GM12892 (cell line): Measurements from ENCODE around the gene PRR14.
A peak's percentile ranks its signal among the peaks of the same experiment; 100 is the strongest.

ENCODE experiments used
- POLR2A ChIP-seq: IDR thresholded peaks from 2 replicates; pipeline ENCODE4 v1.6.1; 2011; ENCODE audit warnings: low read depth, low read length, control low read depth
- POLR2AphosphoS5 ChIP-seq: IDR thresholded peaks from 2 replicates; pipeline ENCODE4 v1.6.1; 2011; ENCODE audit warnings: low read depth, low read length, control low read depth
- TAF1 ChIP-seq: IDR thresholded peaks from 2 replicates; pipeline ENCODE4 v1.6.1; 2011; ENCODE audit warnings: low read depth, mild to moderate bottlenecking, control low read depth, low read length, borderline replicate concordance

GRCh38 chr16:30698816-30699614, 48.3 kb downstream of the PRR14 start, which contains the start of gene SRCAP:
- TF ChIP-seq POLR2A (peak; percentile 81), POLR2AphosphoS5 (peak; percentile 81), TAF1 (0 out of 2 replicates have a peak, but pooled peaks have one; percentile 25)
